GM12872 (cell line): ENCODE results near the gene NLRP9.

Experiments
- CTCF ChIP-seq: IDR thresholded peaks from 3 replicates; pipeline ENCODE4 v1.5.1; 2011; ENCODE audit warnings: low read depth, mild to moderate bottlenecking, low read length, moderate library complexity; ENCODE audit not compliant: insufficient read depth

The NLRP9 gene

GRCh38 chr19:55712804-55713631 is 25.2 kb downstream of the NLRP9 start:
- TF ChIP-seq CTCF: no peak

- no peak for TF ChIP-seq CTCF
Observed at GRCh38 chr19:55711719-55712118, 26.5 kb downstream of the NLRP9 start.

- TF ChIP-seq CTCF: no peak
Observed at GRCh38 chr19:55705972-55706371, 32.2 kb downstream of the NLRP9 start.

GRCh38 chr19:55704494-55705245 is 33.5 kb downstream of the NLRP9 start:
- peak; percentile 32; the same call in 2 of the 3 replicates for TF ChIP-seq CTCF

GRCh38 chr19:55703790-55704215 is 34.4 kb downstream of the NLRP9 start:
- peak; percentile 72 for TF ChIP-seq CTCF

- TF ChIP-seq CTCF: no peak
Observed at GRCh38 chr19:55702131-55702627, 36.0 kb downstream of the NLRP9 start.

GRCh38 chr19:55700813-55701212 is 37.4 kb downstream of the NLRP9 start:
- TF ChIP-seq CTCF: no peak
